Hematopoietic multipotent progenitor cell treated with erythropoietin and hydrocortisone succinate and interleukin-3 and kit ligand, for 6 days (in vitro differentiated cells): Measurements from ENCODE around the gene FAM168A.

Source experiments
- DNase-seq: peaks from one replicate; pipeline ENCODE4 v3.0.0-alpha.2; 2015

FAM168A gene

GRCh38 chr11:73597956-73598718, at the start of gene FAM168A:
TSS of gene FAM168A (minus strand) at chr11:73598112. CDS start at chr11:73468474, 129,638 bp downstream.
- DNase-seq, result peak; percentile 98

- peak; percentile 94 for DNase-seq
These were observed 49.7 kb upstream of the FAM168A start for GRCh38 chr11:73647459-73648100.

GRCh38 chr11:73645972-73646631, 48.2 kb upstream of the FAM168A start, which contains the start of gene PLEKHB1:
TSS of gene PLEKHB1 (plus strand) at chr11:73646581. CDS start at chr11:73646609, 28 bp downstream.
- no peak for DNase-seq

GRCh38 chr11:73645121-73645969, 47.4 kb upstream of the FAM168A start:
- no peak for DNase-seq

- no peak for DNase-seq
These were observed 43.8 kb upstream of the FAM168A start for GRCh38 chr11:73641668-73642067.

GRCh38 chr11:73640592-73640991, 42.7 kb upstream of the FAM168A start:
- DNase-seq, result no peak

GRCh38 chr11:73637012-73637411, 39.1 kb upstream of the FAM168A start:
- DNase-seq, result no peak

- DNase-seq, result no peak
These were observed 38.3 kb upstream of the FAM168A start for GRCh38 chr11:73636249-73636648.

- no peak for DNase-seq
These were observed 37.8 kb upstream of the FAM168A start for GRCh38 chr11:73635721-73636120.

GRCh38 chr11:73633999-73634398, 36.1 kb upstream of the FAM168A start:
- no peak for DNase-seq

- DNase-seq, result no peak
These were observed 35.1 kb upstream of the FAM168A start for GRCh38 chr11:73632996-73633395.

GRCh38 chr11:73629907-73630306, 32.0 kb upstream of the FAM168A start:
- no peak for DNase-seq

GRCh38 chr11:73625696-73626318, 27.9 kb upstream of the FAM168A start:
- peak; percentile 87 for DNase-seq

GRCh38 chr11:73623686-73624085, 25.8 kb upstream of the FAM168A start:
- DNase-seq, result peak; percentile 52

- no peak for DNase-seq
These were observed 25.1 kb upstream of the FAM168A start for GRCh38 chr11:73622926-73623593.

GRCh38 chr11:73614591-73614990, 16.7 kb upstream of the FAM168A start:
- DNase-seq, result no peak

- no peak for DNase-seq
These were observed 14.8 kb upstream of the FAM168A start for GRCh38 chr11:73612601-73613140.

GRCh38 chr11:73598719-73599379, 937 bp upstream of the FAM168A start:
- DNase-seq, result no peak

GRCh38 chr11:73597336-73597955, 466 bp downstream of the FAM168A start:
- peak; percentile 18 for DNase-seq

GRCh38 chr11:73596547-73596946, 1.4 kb downstream of the FAM168A start:
- no peak for DNase-seq
